ENCODE results near the gene MAP2K7.
"Not testable (repeated sequence)": the region's sequence is repeated elsewhere in the genome, so short reads cannot be mapped to it uniquely, and the experiment has no call there.

MAP2K7 gene

GRCh38 chr19:7883105-7883504, 20.6 kb upstream of the MAP2K7 start:
- in situ Hi-C loops (cut with HindIII; ENCODE audit: low sequenced_read_pairs), result no loop called here

- in situ Hi-C loops (cut with HindIII; ENCODE audit: low sequenced_read_pairs), result no loop called here
These were observed 19.7 kb upstream of the MAP2K7 start for GRCh38 chr19:7883796-7884570.

- in situ Hi-C loops (cut with HindIII; ENCODE audit: low sequenced_read_pairs), result no loop called here
These were observed 17.9 kb upstream of the MAP2K7 start for GRCh38 chr19:7885818-7886217.

GRCh38 chr19:7887408-7888144, 16.1 kb upstream of the MAP2K7 start:
- in situ Hi-C loops (cut with HindIII; ENCODE audit: low sequenced_read_pairs), result no loop called here

GRCh38 chr19:7888145-7888825, 15.4 kb upstream of the MAP2K7 start, which contains the start of gene LRRC8E:
Gene LRRC8E, plus strand, starts transcription at chr19:7888510. Its CDS starts 7,094 bp downstream, at chr19:7895604.
- in situ Hi-C loops (cut with HindIII; ENCODE audit: low sequenced_read_pairs), result no loop called here

- in situ Hi-C loops (cut with HindIII; ENCODE audit: low sequenced_read_pairs), result no loop called here
These were observed 14.9 kb upstream of the MAP2K7 start for GRCh38 chr19:7888826-7889217.

- in situ Hi-C loops (cut with HindIII; ENCODE audit: low sequenced_read_pairs), result not testable (repeated sequence)
These were observed 10.1 kb upstream of the MAP2K7 start for GRCh38 chr19:7893362-7894101.

- in situ Hi-C loops (cut with HindIII; ENCODE audit: low sequenced_read_pairs), result no loop called here
These were observed 8.9 kb upstream of the MAP2K7 start for GRCh38 chr19:7894612-7895309.

GRCh38 chr19:7895565-7895964, 8.1 kb upstream of the MAP2K7 start:
- in situ Hi-C loops (cut with HindIII; ENCODE audit: low sequenced_read_pairs), result no loop called here

GRCh38 chr19:7897292-7897691, 6.4 kb upstream of the MAP2K7 start:
- in situ Hi-C loops (cut with HindIII; ENCODE audit: low sequenced_read_pairs), result no loop called here

GRCh38 chr19:7898967-7899366, 4.7 kb upstream of the MAP2K7 start:
- in situ Hi-C loops (cut with HindIII; ENCODE audit: low sequenced_read_pairs), result no loop called here

- in situ Hi-C loops (cut with HindIII; ENCODE audit: low sequenced_read_pairs), result no loop called here
These were observed 3.8 kb upstream of the MAP2K7 start for GRCh38 chr19:7899751-7900378.

- in situ Hi-C loops (cut with HindIII; ENCODE audit: low sequenced_read_pairs), result no loop called here
These were observed 3.2 kb upstream of the MAP2K7 start for GRCh38 chr19:7900401-7900870.

- in situ Hi-C loops (cut with HindIII; ENCODE audit: low sequenced_read_pairs), result no loop called here
These were observed 2.7 kb upstream of the MAP2K7 start for GRCh38 chr19:7900931-7901330.

GRCh38 chr19:7901337-7901736, 2.3 kb upstream of the MAP2K7 start:
- in situ Hi-C loops (cut with HindIII; ENCODE audit: low sequenced_read_pairs), result no loop called here

- in situ Hi-C loops (cut with HindIII; ENCODE audit: low sequenced_read_pairs), result no loop called here
These were observed 857 bp upstream of the MAP2K7 start for GRCh38 chr19:7902796-7903243.

- in situ Hi-C loops (cut with HindIII; ENCODE audit: low sequenced_read_pairs), result no loop called here
These were observed 670 bp downstream of the MAP2K7 start for GRCh38 chr19:7904074-7905020.

GRCh38 chr19:7905268-7905667, 1.6 kb downstream of the MAP2K7 start:
- in situ Hi-C loops (cut with HindIII; ENCODE audit: low sequenced_read_pairs), result no loop called here

- in situ Hi-C loops (cut with HindIII; ENCODE audit: low sequenced_read_pairs), result no loop called here
These were observed 2.2 kb downstream of the MAP2K7 start for GRCh38 chr19:7905859-7906258.
